Measurements from ENCODE around the gene THRB.
"Not testable (repeated sequence)": the region's sequence is repeated elsewhere in the genome, so short reads cannot be mapped to it uniquely, and the experiment has no call there.

THRB gene

DNA sequence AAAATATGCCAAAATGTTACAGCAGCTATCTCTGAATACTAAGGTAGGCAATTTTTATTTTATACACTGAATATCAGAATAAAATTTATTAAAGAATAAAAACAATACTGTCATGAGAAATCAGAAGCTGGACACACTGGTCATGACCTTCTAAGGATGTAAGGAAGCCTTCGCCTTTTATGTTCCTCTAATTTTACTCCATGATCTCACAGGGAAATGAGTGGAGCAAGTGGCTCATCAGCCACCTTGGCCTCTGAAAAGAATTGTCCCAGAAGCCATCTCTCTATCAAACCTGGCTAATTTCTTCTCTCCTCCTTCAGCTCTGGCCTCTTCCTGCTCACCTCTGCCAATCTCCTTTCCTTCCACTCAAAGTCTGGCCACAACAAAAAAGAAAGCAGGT, 48.6 kb downstream of the THRB start:
- DNase-seq, result no peak

DNA sequence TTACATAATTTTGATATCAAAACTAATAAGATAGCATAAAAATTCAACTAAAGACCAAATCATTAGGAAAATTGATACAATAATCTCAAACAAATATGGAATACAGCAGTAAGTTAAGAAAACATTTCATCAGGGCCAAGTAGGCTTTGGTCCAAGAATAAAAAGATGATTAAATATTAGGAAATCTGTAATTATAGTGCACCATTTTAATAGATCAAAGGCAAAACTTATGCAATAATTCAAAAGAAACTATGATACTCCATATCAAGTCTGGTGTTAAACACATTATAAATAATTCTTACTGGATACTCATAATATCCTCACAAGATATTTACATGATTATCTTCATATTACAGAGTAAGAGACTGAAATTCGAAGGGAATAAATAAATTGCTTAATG, 51.2 kb downstream of the THRB start:
- no peak for DNase-seq

DNA sequence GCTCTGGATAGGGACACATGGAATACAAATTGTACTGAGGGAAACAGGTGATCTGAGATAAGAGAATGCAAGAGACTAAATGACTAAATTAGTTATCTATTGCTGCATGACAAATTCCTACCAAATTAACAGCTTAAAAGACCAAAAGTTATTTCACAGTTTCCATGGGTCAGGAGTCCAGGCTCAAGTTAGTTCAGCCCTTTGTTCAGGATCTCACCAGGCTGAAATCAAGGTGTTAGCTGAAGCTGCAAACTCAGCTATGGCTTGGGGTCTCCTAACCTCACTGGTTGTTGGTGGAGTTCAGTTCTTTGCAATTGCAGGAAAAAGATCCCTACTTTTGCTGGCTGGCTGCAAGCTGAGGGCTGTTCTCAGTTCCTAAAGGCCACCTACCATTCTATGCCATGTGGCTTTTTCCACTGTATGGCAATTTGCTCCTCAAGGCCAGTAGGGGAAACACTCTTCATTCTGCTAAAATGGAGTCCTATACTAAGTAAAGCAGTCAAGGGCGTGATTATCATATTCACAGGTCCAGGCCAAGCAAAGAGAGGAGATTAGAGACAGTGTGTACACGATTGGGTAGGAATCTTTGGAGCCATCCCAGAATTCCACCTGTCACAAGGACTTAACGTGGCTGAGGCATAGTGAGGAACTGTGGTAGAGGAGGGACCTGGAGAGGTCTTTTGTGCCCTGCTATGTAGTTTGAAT, 53.7 kb downstream of the THRB start:
- DNase-seq, result no peak

DNA sequence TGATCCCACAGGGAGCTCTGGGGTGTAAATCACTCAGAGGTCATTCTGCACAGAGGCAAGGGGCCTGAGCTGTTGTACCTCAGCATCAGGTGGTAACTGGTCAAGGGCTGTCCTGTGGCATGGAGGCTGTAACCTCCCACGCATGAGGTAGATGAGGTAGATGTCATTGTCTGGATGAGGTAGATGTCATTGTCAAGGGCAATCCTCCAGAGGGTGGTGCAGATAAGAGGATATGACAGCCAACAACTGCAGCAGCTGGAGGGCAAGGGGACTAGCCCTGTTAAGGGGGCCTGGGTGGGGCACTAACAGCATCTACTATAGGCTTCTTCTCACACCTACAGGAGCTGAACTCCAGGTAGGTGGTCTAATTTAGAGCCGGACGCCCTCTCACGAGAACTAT, 55.6 kb downstream of the THRB start:
- no peak for DNase-seq

DNA sequence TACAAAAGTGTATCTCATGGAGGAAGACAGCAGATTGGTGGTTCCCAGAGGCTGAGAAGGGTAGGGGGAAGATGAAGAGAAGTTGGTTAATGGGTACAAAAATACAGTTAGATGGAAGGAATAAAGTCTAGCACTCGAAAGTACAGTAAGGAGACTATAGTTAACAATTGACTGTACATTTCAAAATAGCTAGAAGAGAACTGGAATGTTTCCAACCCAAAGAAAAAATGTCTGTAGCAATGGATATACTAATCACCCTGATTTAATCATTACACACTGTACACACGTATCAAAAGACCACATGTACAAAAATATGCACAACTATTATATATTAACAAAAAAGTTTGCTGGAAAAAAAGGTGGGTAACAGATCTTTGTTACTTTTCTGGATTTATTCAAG, 57.3 kb downstream of the THRB start:
- DNase-seq, result no peak

DNA sequence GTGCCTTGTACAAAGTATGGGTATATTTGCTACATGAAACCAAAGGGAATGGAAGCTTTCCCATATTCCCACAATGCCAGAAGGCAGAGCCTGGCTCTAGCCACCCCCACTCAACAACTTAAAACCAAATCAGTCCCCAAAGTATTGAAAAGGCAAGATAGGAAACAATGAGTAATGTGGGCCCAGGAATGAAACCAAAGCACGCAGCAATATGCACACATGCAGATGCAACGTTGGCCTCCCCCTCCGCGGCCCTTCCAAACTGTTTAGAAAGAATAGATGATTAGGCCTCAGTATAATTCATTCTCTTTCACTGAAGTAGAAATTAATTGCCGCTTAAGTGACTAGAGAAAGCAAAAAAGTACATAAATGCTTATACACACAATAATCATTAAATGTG, 59.1 kb downstream of the THRB start:
- DNase-seq, result peak; percentile 18

DNA sequence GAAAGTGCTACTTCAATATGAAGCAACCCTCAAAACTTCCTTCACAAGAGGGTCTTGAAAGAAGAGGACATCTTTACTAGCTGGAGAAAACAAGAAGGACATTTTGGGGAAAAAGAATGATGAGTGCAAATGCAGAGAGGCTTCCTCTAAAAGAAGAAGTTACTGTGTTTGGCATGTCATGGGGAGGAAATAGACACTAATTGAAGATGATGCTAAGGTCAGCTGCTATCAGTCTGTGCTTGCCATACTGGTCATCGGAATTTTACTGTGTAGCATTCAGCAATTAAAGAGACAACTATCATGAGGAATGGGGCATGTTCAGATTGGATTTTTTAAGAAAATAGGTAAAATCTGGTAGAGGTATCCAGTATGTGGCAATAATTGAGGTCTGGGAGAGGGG, 60.0 kb downstream of the THRB start:
- DNase-seq, result no peak

DNA sequence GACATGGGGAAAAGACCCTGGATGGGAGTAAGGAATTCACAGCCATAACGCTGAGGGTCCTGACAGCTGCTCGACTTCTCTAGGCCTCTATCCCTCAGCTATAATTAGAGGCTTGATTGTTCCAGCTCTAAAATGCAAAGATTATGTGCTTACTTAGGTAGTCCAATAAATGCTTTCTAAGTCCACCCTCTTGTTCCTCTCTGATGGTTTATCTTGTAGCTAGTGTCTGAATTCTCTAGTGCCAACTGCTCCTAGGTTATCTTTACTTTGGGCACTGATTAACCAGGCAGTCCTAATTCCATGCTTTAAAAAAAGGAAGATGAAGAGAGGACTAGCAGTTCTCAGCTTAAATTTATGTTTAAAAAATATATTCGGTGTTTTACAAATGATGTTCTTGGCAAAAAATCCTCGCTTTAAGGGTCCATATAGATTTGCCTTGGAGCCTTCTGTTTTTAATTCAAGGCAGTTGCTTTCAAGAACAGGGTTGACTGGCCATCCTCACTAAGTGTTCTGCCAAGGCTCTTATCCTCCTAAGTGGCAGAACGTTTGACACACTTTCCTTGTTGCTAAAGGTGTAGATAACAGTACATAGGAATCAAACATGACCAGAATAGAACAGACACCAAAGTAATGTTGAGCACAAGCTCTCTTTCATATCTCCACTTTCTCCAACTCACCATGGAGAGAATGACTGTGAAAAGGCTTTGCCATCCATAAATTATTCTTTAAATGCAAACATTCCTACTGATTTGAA, 60.6 kb downstream of the THRB start:
- DNase-seq, result no peak

DNA sequence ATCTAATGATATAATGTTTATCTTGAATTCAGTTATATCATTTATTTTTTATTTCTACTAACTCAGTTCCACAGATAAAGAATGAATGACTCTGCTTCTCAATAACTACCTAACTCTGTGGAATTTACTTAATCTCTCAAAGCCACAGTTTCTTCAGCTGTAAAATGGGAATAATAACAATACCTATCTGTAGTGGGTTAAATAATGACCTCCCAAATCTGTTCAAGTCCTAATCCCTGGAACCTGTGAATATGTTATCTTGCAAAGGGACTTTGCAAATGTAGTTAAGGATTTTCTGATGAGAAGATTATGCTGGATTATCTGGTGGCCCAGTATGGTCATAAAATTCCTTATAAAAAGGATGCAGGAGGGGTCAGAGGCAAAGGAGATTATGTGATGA, 61.7 kb downstream of the THRB start:
- no peak for DNase-seq

DNA sequence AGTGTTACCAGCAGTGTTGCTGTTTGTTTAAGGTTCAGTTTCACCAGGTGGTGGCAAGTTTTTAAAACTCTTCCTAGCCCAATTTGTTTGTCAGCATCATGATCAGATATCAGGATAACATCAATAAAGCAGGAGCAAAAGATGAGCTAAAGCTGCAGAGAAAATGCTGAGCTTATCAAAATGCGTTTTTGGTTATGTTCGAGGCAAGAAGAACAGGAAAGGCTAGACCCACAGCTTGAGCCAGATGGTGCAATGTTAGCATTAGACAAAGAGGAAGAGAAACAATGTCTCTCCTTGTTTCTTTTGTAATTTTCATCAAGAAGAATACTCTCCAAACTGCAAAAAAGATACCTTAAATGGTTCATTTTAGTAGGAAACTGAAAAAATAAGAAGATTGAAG, 66.2 kb downstream of the THRB start:
- DNase-seq, result no peak

DNA sequence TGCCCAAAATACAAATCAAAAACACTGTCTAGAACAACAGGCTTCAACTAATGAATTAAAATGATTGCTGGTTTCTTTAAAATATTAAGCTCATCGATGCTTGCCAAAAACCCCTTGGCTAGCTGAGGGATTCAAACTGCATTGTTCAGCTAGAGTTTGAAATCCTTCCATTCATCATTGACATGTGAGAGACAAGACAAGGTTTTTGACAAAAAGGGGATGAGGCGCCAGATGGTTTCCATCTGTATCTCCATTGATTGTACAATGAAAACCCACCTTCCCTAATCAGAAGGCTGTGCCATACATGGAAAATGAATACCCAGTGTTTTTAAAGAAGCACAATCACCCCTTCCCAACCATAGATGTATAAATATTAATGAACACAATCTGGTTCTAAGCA, 67.8 kb downstream of the THRB start:
- DNase-seq, result no peak

DNA sequence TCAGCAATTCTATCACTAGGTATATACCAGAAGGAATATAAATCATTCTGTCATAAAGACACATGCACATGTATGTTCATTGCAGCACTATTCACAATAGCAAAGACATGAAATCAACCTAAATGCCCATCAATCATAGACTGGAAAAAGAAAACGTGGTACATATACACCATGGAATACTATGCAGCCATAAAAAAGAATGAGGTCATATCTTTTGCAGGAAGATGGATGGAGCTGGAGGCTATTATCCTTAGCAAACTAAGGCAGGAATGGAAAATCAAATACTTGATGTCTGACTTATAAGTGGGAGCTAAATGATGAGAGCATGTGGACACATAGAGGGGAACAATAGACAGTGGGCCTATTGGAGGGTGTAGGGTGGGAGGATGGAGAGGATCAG, 73.8 kb downstream of the THRB start:
- not testable (repeated sequence) for DNase-seq

DNA sequence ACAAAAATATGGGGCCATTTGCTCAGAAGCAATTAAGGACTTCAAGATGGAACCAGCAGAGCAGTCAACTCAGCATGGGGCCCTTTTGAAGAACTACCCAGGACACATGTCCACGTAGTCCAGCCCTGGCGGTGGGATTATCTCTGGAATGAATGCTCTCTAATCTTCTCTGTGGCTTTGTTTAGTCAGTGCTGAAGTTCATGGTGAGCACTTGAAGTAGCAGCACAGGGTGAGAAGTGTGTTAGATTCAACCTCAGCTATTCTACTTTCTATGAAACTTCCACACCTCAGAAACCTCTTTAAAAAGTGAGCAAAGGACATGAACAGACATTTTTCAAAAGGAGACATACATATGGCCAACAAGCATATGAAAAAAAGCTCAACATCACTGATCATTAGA, 74.4 kb downstream of the THRB start:
- no peak for DNase-seq

DNA sequence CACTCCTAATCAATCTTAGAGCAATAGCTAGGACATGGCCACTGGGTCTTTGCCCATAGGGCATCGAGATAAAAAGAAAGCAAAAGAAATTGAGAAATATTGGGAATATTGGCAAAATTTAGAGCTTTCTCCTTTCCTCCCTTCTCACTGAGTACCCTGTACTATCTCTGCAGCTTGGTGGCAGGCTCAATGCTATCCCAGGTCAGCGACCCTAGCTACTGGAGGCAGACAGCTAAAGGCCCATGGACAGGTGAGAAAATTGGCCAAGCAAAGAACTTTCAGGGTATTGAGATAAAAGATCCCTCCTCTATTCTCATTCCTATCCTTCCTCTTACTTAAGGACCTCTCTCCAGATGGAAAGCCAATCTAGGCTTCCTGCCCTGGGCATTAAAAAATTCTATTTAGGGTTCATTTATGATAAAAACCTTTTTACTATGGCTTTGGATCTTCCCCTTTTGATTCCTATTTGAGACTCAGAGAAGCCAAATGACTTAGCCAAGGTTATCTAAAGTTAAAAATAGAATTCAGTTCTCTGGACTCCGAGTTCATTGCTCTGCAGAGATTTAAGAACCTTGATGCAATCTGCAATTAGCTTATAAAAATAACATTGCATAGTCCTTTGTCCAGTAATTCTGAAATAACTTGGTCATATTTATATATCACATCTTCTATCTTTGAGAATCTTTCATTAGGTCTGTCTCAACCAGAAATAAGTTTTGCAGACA, 75.4 kb downstream of the THRB start:
- DNase-seq, result no peak

DNA sequence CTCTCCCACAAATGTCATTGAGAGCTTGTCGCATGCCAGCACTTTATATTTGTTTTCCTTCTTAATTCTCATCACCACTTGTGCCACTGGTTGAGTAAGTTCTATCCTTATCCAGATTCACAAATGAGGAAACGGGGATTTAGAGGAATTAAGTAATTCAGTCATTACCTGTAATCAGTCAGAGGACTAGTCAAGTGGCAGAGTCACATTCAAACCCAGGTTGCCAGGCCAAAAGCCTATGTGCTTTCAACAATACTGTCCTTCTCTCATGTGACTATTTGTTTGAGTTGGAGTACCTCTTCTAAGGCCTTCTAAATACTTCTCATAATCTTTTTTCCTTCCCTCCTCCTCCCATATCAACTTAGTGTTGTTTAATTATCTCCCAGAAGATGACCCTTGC, 76.9 kb downstream of the THRB start:
- no peak for DNase-seq

DNA sequence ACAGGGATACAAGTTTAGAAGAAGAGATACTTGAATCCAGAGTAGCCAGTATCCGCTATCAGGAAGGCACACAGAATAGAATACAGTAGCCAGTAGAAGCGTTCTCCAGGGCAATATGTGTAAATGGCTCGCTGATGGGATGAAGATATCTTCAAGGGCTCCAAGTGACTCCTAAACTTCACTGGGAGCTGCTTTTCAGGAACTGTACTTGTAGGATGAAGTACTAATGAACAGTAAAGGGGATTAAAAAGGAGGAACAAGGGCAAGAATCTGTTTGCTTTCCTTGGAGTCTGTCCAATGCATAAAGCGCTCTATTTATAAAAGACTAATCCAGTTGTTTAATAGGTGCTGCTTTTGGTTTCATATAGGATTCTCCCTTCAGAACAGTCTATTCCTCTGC, 78.4 kb downstream of the THRB start:
- no peak for DNase-seq

DNA sequence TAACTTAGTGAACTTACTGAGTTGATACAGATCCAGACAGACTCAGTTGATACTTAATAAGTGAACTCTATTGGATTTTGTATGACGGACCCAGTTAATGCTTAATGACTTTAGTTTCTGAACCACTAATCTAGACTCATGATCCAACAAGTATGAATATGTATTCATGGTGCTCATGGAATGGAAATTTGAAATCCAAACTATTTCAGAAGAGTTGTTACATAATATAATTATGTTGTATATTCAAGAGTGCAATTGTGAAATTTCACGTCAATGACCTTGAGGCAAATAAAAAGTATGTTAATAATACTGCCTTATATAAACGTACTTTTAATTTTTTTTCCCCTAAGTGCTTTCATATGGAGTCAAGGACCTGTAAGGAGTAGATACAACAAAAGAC, 78.8 kb downstream of the THRB start:
- no peak for DNase-seq

DNA sequence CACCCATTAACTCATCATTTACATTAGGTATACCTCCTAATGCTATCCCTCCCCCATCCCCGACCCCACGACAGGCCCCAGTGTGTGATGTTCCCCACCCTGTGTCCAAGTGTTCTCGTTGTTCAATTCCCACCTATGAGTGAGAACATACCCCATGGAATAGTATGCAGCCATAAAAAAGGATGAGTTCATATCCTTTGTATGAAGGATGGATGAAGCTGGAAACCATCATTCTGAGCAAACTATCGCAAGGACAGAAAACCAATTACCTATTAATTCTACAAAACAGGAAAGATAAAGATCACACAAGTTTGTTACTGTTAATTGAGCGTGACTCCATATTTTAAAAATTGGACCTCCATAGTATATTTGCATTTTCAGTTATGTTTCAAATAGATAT, 81.0 kb downstream of the THRB start:
- DNase-seq, result not testable (repeated sequence)

DNA sequence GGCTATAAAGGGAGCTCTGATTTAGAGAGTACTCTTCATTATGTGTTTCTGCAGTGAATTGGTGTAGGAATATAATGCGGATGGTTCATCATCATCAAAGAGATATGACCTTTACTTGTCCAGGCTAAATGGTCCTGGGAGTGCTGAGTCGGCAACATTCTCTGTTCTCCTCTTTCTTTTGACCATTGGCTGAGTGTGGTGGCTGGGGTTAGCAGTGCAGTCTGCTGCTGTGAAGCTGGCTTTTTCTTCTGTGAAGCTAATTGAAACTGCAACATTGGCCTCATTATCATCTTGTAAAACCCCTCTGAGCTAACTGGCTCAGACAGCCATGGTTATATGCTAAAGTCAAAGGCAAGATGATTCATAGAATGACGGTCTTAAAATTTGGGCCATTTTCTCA, 83.8 kb downstream of the THRB start:
- DNase-seq, result no peak

DNA sequence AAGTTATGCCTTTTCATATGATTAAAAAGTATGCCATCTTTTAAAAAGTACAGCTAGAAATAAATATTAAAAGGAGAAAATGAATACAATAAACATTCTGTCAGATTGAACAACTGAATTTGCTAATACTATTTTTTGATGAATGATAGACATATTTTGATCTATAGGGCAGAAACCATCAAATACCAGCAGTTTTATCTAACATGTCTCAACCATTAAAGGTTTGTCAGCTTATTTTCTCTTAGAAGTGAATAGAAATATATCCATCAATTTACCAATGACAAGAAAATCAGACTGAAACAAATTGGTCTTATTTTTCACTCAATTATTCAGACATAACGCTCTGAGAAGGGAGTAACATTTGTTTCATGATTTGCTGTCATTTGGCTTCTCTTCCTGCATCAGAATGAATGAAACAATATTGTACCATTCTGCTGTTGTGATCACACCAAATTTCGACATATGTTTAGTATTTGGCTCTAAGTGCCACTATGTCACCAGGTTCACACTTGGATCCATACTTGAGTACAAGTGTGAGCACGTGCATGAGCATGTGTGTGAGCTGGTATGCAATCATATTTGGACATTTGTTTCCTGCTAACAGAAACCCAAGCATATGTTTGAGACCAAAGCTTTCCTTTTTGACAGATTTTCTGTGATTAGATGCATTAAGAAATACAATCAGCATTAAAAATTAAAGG, 86.5 kb downstream of the THRB start:
- DNase-seq, result no peak

DNA sequence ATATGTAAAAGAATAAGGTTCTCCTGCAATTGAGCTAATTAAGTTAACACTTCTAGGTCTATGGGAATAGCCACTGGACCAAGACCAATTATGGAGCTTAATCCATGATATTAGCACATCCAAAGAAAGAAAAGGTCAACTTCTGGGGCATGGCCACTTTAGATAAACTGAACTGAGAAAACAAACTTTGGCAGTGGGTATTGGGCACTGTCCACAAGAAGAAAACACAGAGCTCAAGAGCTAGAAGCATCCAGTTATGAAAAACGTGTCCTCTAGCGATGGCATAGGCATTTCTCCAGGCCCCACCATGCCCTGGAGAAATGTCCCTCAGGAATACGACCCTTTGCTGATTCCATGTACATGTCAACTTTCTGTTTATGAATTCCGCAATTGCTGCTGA, 87.8 kb downstream of the THRB start:
- no peak for DNase-seq

DNA sequence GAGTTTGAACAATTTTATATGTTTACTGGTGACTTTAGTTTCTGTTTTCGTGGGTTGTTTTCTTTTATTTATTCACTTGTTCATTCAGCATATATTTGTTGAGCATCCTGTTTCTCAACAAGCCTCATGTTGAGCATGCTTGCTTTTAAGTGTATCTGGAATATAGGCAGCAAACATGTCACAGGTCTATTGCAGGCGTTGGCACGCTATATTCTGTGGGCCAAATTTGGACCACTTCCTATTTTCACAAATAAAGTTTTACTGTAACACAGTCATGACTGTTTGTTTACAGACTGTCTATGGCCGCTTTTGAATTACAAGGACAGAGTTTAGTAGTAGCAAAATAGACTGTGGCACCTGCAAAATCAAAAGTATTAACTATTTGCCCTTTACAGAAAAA, 89.6 kb downstream of the THRB start:
- no peak for DNase-seq

DNA sequence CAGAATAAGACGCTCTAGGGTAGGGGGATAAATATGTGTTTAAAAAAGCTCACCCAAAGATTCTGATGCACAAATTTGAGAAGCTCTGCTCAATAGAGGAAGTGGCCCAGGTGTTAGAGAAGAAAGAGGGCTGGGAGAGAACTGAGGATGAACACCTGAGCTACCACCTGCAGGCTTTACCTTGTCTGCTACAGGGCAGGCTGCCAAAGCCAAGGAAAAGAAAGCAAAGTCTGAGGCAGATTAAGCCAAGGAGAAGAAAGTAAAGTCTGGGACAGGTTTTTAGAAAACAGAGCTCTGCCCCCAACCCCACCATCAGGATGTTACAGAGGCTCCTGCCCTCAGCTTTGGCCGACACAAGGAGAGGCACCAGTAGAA, 92.9 kb downstream of the THRB start:
- no peak for DNase-seq

All from fibroblast of skin of right quadriceps (primary cell).